Sigmoid colon (tissue), 7 donors: ENCODE measurements around the gene POLRMT. TPM values are rescaled to one million over a fixed set of nuclear protein-coding genes. Genes with fewer than 3 reads are reported as not detected.
A peak's percentile ranks its signal among the peaks of the same experiment; 100 is the strongest.

Experiments used
- DNase-seq: peaks from one replicate; pipeline ENCODE4 v3.0.0-alpha.2; 2019
- H3K27ac ChIP-seq, 4 donors: fragments of 200-600 bp; sonication (generic); one replicate each; pipeline ENCODE4 v1.5.1; 2016 to 2019; ENCODE audit warnings: mild to moderate bottlenecking in 1 of 4
- H3K27me3 ChIP-seq, 3 donors: fragments of 200-600 bp; sonication (generic); one replicate each; pipeline ENCODE4 v1.5.1; 2019; ENCODE audit warnings: mild to moderate bottlenecking in 1 of 3
- H3K36me3 ChIP-seq, 4 donors: fragments of 200-600 bp; sonication (generic); one replicate each; pipeline ENCODE4 v1.5.1; 2016 to 2019
- H3K4me1 ChIP-seq, 4 donors: fragments of 200-600 bp; sonication (generic); one replicate each; pipeline ENCODE4 v1.5.1; 2017 to 2019
- H3K4me3 ChIP-seq, 4 donors: fragments of 200-600 bp; sonication (generic); one replicate each; pipeline ENCODE4 v1.5.1; 2017 to 2019; ENCODE audit warnings: mild to moderate bottlenecking in 2 of 4, moderate library complexity in 1 of 4
- H3K9me3 ChIP-seq, 4 donors: fragments of 200-600 bp in 3 of 4; sonication (generic) in 3 of 4; one replicate each; pipeline versions ENCODE4 v1.5.1 to v1.6.1; 2013 to 2019
- EP300 ChIP-seq, 4 donors: sonication (generic); formaldehyde crosslinking; IDR thresholded peaks; one replicate each; pipeline ENCODE4 v1.6.1; 2017; ENCODE audit warnings: antibody characterized with exemption in 4 of 4
- POLR2A ChIP-seq, 2 donors: fragments of 450-650 bp; IDR thresholded peaks; one replicate each; pipeline ENCODE4 v1.6.1; 2016; ENCODE audit warnings: antibody characterized with exemption in 2 of 2, mild to moderate bottlenecking in 2 of 2, moderate library complexity in 2 of 2
- POLR2AphosphoS5 ChIP-seq, 4 donors: sonication (generic); formaldehyde crosslinking; IDR thresholded peaks; one replicate each; pipeline ENCODE4 v1.6.1; 2017; ENCODE audit warnings: antibody characterized with exemption in 4 of 4
- WGBS, 2 donors: extraction: QIAGEN DNeasy Blood & Tissue Kit; methylation state at CpG; one replicate each; pipeline ENCODE4 v1.1.7; 2013; 5-methylcytosine and 5-hydroxymethylcytosine counted together
- intact Hi-C: fragments of 100-400 bp; cut with DNase I; formaldehyde crosslinking; loops from one replicate; pipeline ENCODE4 v1.15.1; 2023
- polyA plus RNA-seq, 3 donors: library from polyadenylated mRNA; stranded (reverse); fragments of 200-250 nt; gene quantifications; one replicate each; pipeline ENCODE4 v1.2.3, GENCODE V29; 2013
- total RNA-seq, 4 donors: library from RNA; depleted of rRNA; stranded (reverse); fragments of >200 nt; gene quantifications; one replicate each; pipeline ENCODE4 v1.1.0, GENCODE V29; 2016
- TF ChIP-seq, protein P1 (sequence below), 4 experiments: fragments of 450-650 bp in 3 of 4; fragments of 200-600 bp in 1 of 4; IDR thresholded peaks; one replicate each; pipeline ENCODE4 v1.5.1; 2016 to 2019; ENCODE audit warnings: antibody characterized with exemption in 4 of 4, mild to moderate bottlenecking in 3 of 4, moderate library complexity in 2 of 4
- donor health status: healthy with polysubstance abuse.
- donor health status: Bipolar disorder and iron deficiency.
- donor health status: healthy.

POLRMT gene
- total and polyA plus RNA-seq, 7 donors = 16.8 to 63.0 (median 24.0) TPM

DNA sequence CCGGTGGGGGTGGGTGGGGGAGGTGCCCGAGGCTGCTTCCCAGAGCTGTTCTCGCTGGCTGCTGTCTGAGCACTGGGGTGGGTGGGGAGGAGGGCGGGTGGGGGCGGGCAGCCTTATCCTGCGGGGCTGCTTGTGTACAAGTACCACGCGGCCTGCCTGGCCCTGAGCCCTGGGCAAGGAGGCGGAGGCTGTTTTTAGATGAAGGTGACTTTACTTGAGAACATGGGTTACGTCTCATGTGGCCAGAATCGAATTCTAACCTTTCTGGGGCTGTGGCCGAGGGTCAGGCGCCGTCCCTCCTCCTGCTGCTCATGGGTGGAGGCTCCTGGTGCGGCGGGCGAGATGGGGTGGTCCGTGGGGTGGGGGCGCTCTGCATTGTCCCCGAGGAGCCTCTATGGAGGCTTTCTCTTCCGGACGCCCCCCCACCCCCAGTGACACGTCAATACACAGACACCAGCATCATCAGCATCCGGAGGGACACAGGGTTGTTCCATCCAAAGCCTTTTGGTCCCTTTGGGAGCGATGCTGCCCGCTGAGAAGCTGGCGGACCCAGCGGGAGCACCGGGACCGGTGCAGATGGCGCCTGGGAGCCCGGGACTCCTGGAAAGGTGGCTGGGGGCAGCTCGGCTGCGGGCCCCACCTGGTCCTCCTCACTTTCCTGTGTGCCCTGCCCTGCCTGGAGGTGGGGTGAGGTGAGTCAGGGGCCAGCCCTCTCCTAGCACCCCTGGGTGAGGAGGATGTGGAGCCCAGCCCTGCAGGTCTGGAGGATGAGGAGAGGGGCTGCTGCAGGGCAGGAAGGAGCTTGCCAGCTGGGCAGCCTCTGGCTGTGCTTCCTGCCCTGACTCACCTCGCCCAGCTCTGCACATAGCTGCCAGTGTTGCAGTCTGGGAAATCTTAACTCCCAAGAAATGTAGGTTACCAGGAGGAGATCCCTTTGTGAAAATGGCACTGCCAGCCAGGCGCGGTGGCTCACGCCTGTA lies 57.5 kb downstream of the POLRMT start:
- 60 to 74% methylated on average over 38 of the region's 38 CpGs for WGBS, 2 donors
- no peaks in the 10 kb centered on the region for H3K27me3 ChIP-seq
- no peaks in the 10 kb centered on the region for H3K9me3 ChIP-seq
- H3K27ac ChIP-seq = peak overlapping the region; percentile 55 to 98 (median 97)
- peak; percentile 87 for DNase-seq
- peak overlapping the region; percentile 33 to 100 (median 72) for H3K4me3 ChIP-seq
- intact Hi-C loops = loop anchor here (5.0 to 10.0 kb wide), 2 partner anchors 56 to 689 kb away; partner anchors contain the start of genes CIRBP and POLRMT
- H3K36me3 ChIP-seq = peaks cover 13 to 31% (median 18%) of the 10 kb centered on the region in 4 donors
- TF ChIP-seq POLR2A (IDR thresholded peaks at IDR 0.05) (no peak), POLR2AphosphoS5 (IDR thresholded peaks at IDR 0.05) (peak in 1 of 4 donors; percentile 10)
- peaks cover 0 to 59% (median 54%) of the 10 kb centered on the region in 4 donors for H3K4me1 ChIP-seq

DNA sequence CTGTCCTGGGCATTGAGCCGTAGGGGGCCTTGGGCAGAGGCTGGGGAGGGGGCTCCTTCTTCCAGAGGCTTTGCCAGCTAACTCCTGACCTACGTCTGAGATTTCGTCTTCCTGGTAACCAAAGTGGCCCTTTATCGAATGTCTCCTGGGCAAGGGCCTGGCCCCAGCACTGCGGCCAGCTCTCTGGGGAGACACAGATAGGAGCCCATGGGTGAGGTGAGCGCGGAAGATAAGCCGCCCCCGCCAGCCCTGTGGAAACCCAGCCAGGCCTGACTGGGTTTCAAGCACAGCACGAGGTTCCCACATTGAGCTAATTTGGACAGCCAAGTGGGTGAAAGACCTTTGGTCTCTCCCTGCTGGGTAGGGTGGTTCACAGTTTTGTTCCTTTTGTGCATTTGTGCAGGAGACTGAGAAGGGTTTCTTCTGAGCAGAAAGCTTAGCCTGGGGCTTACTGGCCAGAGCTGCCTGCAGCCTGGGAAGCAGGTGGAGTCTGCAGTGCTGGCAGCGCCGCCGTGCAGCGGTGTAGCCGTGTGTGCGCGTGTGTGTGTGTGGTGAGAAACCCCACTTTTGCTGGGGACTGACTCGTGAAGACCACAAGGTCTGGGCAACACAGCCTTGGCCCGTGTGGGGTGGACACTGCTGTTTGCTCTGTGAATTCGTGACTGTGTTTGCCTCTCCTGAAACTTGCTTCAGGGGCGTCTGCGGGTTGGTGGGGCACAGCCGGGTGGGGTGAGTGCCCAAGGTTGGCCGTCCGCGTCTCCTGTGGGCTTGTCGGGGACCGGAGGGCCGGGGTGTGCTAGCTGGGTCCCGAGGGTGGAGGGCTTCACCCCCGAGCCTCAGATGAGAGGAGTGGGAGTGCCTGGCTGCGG lies 58.4 kb downstream of the POLRMT start:
- Histone ChIP-seq H3K9me3 (no peaks in the 10 kb centered on the region), H3K27ac (peak overlapping the region; percentile 55 to 98 (median 97)), H3K4me3 (peak overlapping the region; percentile 33 to 100 (median 72)), H3K27me3 (no peaks in the 10 kb centered on the region), H3K4me1 (peaks cover 0 to 60% (median 55%) of the 10 kb centered on the region in 4 donors), H3K36me3 (peaks cover 7 to 22% (median 11%) of the 10 kb centered on the region in 4 donors)
- WGBS, 2 donors = 13 to 52% methylated on average over 32 of the region's 32 CpGs
- intact Hi-C loops = loop anchor here (5.0 to 10.0 kb wide), 2 partner anchors 57 to 690 kb away; partner anchors contain the start of genes CIRBP and POLRMT
- no peak for DNase-seq
- TF ChIP-seq, protein P1, sequence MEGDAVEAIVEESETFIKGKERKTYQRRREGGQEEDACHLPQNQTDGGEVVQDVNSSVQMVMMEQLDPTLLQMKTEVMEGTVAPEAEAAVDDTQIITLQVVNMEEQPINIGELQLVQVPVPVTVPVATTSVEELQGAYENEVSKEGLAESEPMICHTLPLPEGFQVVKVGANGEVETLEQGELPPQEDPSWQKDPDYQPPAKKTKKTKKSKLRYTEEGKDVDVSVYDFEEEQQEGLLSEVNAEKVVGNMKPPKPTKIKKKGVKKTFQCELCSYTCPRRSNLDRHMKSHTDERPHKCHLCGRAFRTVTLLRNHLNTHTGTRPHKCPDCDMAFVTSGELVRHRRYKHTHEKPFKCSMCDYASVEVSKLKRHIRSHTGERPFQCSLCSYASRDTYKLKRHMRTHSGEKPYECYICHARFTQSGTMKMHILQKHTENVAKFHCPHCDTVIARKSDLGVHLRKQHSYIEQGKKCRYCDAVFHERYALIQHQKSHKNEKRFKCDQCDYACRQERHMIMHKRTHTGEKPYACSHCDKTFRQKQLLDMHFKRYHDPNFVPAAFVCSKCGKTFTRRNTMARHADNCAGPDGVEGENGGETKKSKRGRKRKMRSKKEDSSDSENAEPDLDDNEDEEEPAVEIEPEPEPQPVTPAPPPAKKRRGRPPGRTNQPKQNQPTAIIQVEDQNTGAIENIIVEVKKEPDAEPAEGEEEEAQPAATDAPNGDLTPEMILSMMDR (IDR thresholded peaks at IDR 0.05) = no peak
- TF ChIP-seq EP300 (IDR thresholded peaks at IDR 0.05) (no peak), POLR2A (IDR thresholded peaks at IDR 0.05) (no peak), POLR2AphosphoS5 (IDR thresholded peaks at IDR 0.05) (no peak)

DNA sequence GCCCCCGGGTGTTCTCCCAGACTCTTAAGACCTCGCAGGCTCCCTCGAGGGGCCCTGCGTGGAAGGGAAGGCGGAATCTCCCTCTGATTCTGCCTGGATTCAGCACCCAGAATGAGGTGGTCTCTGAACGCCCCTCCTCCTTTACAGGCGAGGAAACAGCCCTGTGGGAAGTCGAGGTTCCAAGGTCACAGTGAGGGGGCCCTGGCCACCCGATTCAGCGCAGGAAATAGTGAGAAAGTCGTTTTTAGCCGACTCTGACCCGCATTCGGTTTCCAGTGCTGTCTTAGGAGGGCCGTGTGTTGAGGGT lies 59.9 kb downstream of the POLRMT start:
- TF ChIP-seq POLR2AphosphoS5 (IDR thresholded peaks at IDR 0.05) (peak in 1 of 4 donors; percentile 8), POLR2A (IDR thresholded peaks at IDR 0.05) (no peak)
- H3K4me3 ChIP-seq = peak overlapping the region; percentile 98 to 100 (median 100)
- H3K36me3 ChIP-seq = peaks cover 5 to 13% (median 6%) of the 10 kb centered on the region in 4 donors
- peak overlapping the region; percentile 96 to 98 (median 97) for H3K27ac ChIP-seq
- H3K9me3 ChIP-seq = no peaks in the 10 kb centered on the region
- WGBS, 2 donors = 1 to 2% methylated on average over 15 of the region's 15 CpGs
- DNase-seq = no peak
- no peaks in the 10 kb centered on the region for H3K27me3 ChIP-seq
- intact Hi-C loops = loop anchor here (10.0 kb wide), 1 partner anchor 691 kb away; the partner anchor contains the start of gene CIRBP
- peaks cover 0 to 60% (median 55%) of the 10 kb centered on the region in 4 donors for H3K4me1 ChIP-seq

DNA sequence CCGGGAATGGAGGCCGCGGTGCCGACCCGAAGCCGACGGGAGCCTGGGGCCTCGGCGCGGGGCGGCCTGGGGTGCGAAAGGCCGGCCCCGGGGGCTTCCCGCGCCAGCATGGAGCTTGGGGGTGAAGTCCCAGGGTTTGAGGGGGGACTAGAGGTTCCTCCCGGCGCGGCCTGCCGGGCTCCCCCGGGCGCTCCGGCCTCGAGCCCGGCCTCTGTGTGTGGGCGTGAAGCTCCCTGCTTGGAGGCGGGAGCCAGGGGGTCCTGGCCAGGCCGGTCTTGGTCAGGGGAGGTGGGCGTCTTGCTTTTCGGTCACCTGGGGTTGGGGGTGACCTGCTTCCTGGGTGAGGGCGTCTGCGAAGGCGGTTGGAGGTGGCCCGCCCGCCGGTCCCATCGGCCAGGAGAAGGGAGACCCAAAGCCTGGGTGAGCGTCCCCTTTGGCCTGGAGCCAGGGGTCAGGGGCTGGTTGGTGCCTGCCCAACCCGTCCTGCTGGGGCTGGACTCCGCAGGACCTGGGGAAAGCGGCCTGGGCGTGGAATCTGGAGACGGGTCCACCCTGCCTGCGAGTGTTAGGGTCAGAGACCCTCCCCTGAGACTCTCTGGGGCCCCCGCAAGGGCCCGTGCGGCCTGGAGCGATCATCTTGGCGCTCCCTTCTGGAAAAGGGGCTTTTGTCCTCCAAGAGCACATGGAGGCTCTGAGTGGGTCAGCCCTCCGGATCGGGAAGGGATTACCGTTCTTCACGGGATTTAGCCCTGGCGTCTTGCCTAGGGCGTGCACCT lies 60.4 kb downstream of the POLRMT start:
- TF ChIP-seq POLR2AphosphoS5 (IDR thresholded peaks at IDR 0.05) (no peak), EP300 (IDR thresholded peaks at IDR 0.05) (no peak), POLR2A (IDR thresholded peaks at IDR 0.05) (no peak)
- TF ChIP-seq, protein P1 (IDR thresholded peaks at IDR 0.05) = no peak
- intact Hi-C loops = loop anchor here (1.0 to 10.0 kb wide), 2 partner anchors 40 to 692 kb away; partner anchors contain the start of gene CIRBP
- Histone ChIP-seq H3K27me3 (no peaks in the 10 kb centered on the region), H3K9me3 (no peaks in the 10 kb centered on the region), H3K4me1 (peaks cover 0 to 60% (median 55%) of the 10 kb centered on the region in 4 donors), H3K27ac (peak overlapping the region; percentile 96 to 98 (median 97)), H3K4me3 (peak overlapping the region; percentile 98 to 100 (median 100)), H3K36me3 (peaks cover 0 to 8% (median 2%) of the 10 kb centered on the region in 4 donors)
- DNase-seq = peak; percentile 82
- 1% methylated on average over 55 of the region's 55 CpGs for WGBS, 2 donors
